Smooth muscle cell (in vitro differentiated cells): Measurements from ENCODE around the gene SMYD5. TPM values are rescaled to one million over a fixed set of nuclear protein-coding genes. Genes with fewer than 3 reads are reported as not detected.
A peak's percentile ranks its signal among the peaks of the same experiment; 100 is the strongest.

ENCODE experiments used
- DNase-seq: peaks from one replicate; lab custom pipeline; 2025; ENCODE audit not compliant: unreplicated experiment; lab: John Stamatoyannopoulos, UW
- H2AFZ ChIP-seq: fragments of 200-600 bp; sonication (generic); 2 replicates; pipeline ENCODE4 v1.6.0; 2016; ENCODE audit warnings: antibody characterized with exemption, low read depth, mild to moderate bottlenecking
- H3F3A ChIP-seq: fragments of 200-600 bp; sonication (generic); 2 replicates; pipeline ENCODE4 v1.6.0; 2017; ENCODE audit warnings: antibody characterized with exemption, low read depth
- H3K27ac ChIP-seq: fragments of 200-600 bp; sonication (generic); 2 replicates; pipeline ENCODE4 v1.5.1; 2016; ENCODE audit warnings: low read depth, mild to moderate bottlenecking
- H3K27me3 ChIP-seq: fragments of 200-600 bp; sonication (generic); 2 replicates; pipeline ENCODE4 v1.6.1; 2016; ENCODE audit warnings: low read depth, mild to moderate bottlenecking
- H3K36me3 ChIP-seq: fragments of 200-600 bp; sonication (generic); 2 replicates; pipeline ENCODE4 v1.5.1; 2016; ENCODE audit warnings: low read depth
- H3K4me1 ChIP-seq: fragments of 200-600 bp; sonication (generic); 2 replicates; pipeline ENCODE4 v1.5.1; 2016; ENCODE audit warnings: low read depth
- H3K4me2 ChIP-seq: fragments of 200-600 bp; sonication (generic); 2 replicates; pipeline ENCODE4 v1.6.0; 2016; ENCODE audit warnings: mild to moderate bottlenecking
- H3K4me3 ChIP-seq: fragments of 200-600 bp; sonication (generic); 2 replicates; pipeline ENCODE4 v1.5.1; 2016; ENCODE audit warnings: mild to moderate bottlenecking
- H3K79me2 ChIP-seq: fragments of 200-600 bp; sonication (generic); 2 replicates; pipeline ENCODE4 v1.6.0; 2016; ENCODE audit warnings: low read depth, mild to moderate bottlenecking
- H3K9ac ChIP-seq: fragments of 200-600 bp; sonication (generic); 2 replicates; pipeline ENCODE4 v1.6.0; 2016; ENCODE audit warnings: low read depth
- H3K9me3 ChIP-seq: fragments of 200-600 bp; sonication (generic); replicated peaks from 2 replicates; pipeline ENCODE4 v1.5.1; 2016; ENCODE audit warnings: low read depth
- H4K20me1 ChIP-seq: fragments of 200-600 bp; sonication (generic); 2 replicates; pipeline ENCODE4 v1.6.0; 2016; ENCODE audit warnings: low read depth
- CTCF ChIP-seq: fragments of 200-600 bp; sonication (generic); IDR thresholded peaks from 2 replicates; pipeline ENCODE4 v1.5.1; 2017; ENCODE audit warnings: borderline replicate concordance, mild to moderate bottlenecking, antibody characterized with exemption; ENCODE audit not compliant: insufficient read depth, poor library complexity, severe bottlenecking
- WGBS: methylation state at CpG from one replicate; pipeline ENCODE4 v1.1.7; 2016; ENCODE audit warnings: low lambda C conversion rate; 5-methylcytosine and 5-hydroxymethylcytosine counted together
- polyA plus RNA-seq: library from polyadenylated mRNA; unstranded; fragments of >200 nt; fragmentation: Nextera tagmentation; extraction: Ambion mirVana; gene quantifications from 2 replicates; pipeline ENCODE4 v1.2.1, GENCODE V29; 2016
- total RNA-seq: library from RNA; depleted of rRNA; stranded (reverse); fragments of >200 nt; gene quantifications from 2 replicates; pipeline ENCODE4 v1.2.3, GENCODE V29; 2014

Gene SMYD5
- total and polyA plus RNA-seq, 2 experiments from 2014 or later = 10.8 to 16.5 TPM

- no peaks in the 10 kb centered on the region for H3K4me1 ChIP-seq
- H3K9ac ChIP-seq = no peak overlapping the region
- no peaks in the 10 kb centered on the region for H3F3A ChIP-seq
- H4K20me1 ChIP-seq = no peaks in the 10 kb centered on the region
- no peaks in the 10 kb centered on the region for H3K9me3 ChIP-seq
- 92% methylated on average over 8 of the region's 8 CpGs for WGBS
- no peak for TF ChIP-seq CTCF
- no peak overlapping the region for H3K4me2 ChIP-seq
- H3K4me3 ChIP-seq = no peak overlapping the region
- H2AFZ ChIP-seq = no peak overlapping the region
- H3K27me3 ChIP-seq = no peaks in the 10 kb centered on the region
- H3K27ac ChIP-seq = no peak overlapping the region
- H3K36me3 ChIP-seq = no peaks in the 10 kb centered on the region
- no peaks in the 10 kb centered on the region for H3K79me2 ChIP-seq
- no peak for DNase-seq
These were observed 45.2 kb downstream of the SMYD5 start for GRCh38 chr2:73259276-73259675.

GRCh38 chr2:73259704-73260337 is 45.8 kb downstream of the SMYD5 start:
- 94% methylated on average over 4 of the region's 4 CpGs for WGBS
- H3K9me3 ChIP-seq = no peaks in the 10 kb centered on the region
- H2AFZ ChIP-seq = no peak overlapping the region
- no peaks in the 10 kb centered on the region for H3K79me2 ChIP-seq
- H3K36me3 ChIP-seq = no peaks in the 10 kb centered on the region
- no peaks in the 10 kb centered on the region for H3K4me1 ChIP-seq
- no peak for DNase-seq
- no peak overlapping the region for H3K27ac ChIP-seq
- H3K9ac ChIP-seq = no peak overlapping the region
- H3K4me3 ChIP-seq = no peak overlapping the region
- no peak overlapping the region for H3K4me2 ChIP-seq
- no peaks in the 10 kb centered on the region for H3K27me3 ChIP-seq
- no peak for TF ChIP-seq CTCF
- H3F3A ChIP-seq = no peaks in the 10 kb centered on the region
- no peaks in the 10 kb centered on the region for H4K20me1 ChIP-seq

GRCh38 chr2:73260338-73260984 is 46.4 kb downstream of the SMYD5 start:
- Histone ChIP-seq H3K27ac (no peak overlapping the region), H3K79me2 (no peaks in the 10 kb centered on the region), H3K4me3 (no peak overlapping the region), H3K9me3 (no peaks in the 10 kb centered on the region), H3K4me2 (no peak overlapping the region), H3K9ac (no peak overlapping the region), H4K20me1 (no peaks in the 10 kb centered on the region), H2AFZ (no peak overlapping the region), H3K36me3 (no peaks in the 10 kb centered on the region), H3F3A (no peaks in the 10 kb centered on the region), H3K27me3 (no peaks in the 10 kb centered on the region), H3K4me1 (no peaks in the 10 kb centered on the region)
- 38% methylated on average over 17 of the region's 17 CpGs for WGBS
- TF ChIP-seq CTCF = peak; percentile 34
- no peak for DNase-seq
